AG09309 (cell line): ENCODE measurements around the gene SHC2.

Experiments used
- DNase-seq: peaks from one replicate; pipeline ENCODE4 v3.0.0-alpha.2; 2010; ENCODE audit warnings: low read depth
- H3K4me3 ChIP-seq: 2 replicates; pipeline ENCODE4 v1.5.1; 2011; ENCODE audit warnings: mild to moderate bottlenecking, low read depth, low read length, moderate library complexity; ENCODE audit not compliant: control insufficient read depth
- TF ChIP-seq, protein P1 (sequence below): IDR thresholded peaks from 2 replicates; pipeline ENCODE4 v1.5.1; 2011; ENCODE audit warnings: mild to moderate bottlenecking, low read depth, low read length, inconsistent platforms; ENCODE audit not compliant: insufficient read depth, control insufficient read depth; ENCODE audit errors: missing control alignments

Gene SHC2

GRCh38 chr19:407511-408440 lies 53.1 kb downstream of the SHC2 start:
- H3K4me3 ChIP-seq, result no peak overlapping the region
- TF ChIP-seq, protein P1, sequence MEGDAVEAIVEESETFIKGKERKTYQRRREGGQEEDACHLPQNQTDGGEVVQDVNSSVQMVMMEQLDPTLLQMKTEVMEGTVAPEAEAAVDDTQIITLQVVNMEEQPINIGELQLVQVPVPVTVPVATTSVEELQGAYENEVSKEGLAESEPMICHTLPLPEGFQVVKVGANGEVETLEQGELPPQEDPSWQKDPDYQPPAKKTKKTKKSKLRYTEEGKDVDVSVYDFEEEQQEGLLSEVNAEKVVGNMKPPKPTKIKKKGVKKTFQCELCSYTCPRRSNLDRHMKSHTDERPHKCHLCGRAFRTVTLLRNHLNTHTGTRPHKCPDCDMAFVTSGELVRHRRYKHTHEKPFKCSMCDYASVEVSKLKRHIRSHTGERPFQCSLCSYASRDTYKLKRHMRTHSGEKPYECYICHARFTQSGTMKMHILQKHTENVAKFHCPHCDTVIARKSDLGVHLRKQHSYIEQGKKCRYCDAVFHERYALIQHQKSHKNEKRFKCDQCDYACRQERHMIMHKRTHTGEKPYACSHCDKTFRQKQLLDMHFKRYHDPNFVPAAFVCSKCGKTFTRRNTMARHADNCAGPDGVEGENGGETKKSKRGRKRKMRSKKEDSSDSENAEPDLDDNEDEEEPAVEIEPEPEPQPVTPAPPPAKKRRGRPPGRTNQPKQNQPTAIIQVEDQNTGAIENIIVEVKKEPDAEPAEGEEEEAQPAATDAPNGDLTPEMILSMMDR, result no peak
- no peak for DNase-seq

DNA sequence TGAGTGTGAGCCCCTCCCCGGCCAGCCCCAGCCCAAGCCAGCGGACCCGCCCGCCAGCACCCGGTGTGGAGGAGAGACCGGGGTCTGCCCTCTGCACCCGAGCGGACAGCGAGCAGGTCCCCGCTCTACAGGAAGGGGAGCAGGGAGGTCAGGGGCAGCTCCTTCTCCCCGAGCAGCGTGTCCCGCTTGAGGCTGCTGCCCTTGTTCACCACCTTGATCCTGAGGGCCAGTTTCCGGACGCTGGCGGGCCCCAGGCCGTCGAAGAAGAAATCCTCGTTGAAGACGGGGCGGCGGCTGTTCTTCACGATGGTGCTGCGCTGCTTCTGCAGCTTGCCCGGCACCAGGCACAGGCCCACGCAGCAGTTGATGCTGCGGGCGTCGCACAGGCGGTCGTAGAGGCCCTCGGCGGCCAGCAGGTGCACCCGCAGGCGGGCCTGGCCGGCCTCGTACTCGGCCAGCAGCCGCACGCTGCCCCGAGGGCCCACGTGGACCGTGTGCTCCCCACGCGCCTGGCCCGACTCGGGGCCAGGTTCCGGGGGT lies 53.8 kb downstream of the SHC2 start:
- TF ChIP-seq, protein P1, result no peak
- H3K4me3 ChIP-seq, result no peak overlapping the region
- DNase-seq, result no peak

DNA sequence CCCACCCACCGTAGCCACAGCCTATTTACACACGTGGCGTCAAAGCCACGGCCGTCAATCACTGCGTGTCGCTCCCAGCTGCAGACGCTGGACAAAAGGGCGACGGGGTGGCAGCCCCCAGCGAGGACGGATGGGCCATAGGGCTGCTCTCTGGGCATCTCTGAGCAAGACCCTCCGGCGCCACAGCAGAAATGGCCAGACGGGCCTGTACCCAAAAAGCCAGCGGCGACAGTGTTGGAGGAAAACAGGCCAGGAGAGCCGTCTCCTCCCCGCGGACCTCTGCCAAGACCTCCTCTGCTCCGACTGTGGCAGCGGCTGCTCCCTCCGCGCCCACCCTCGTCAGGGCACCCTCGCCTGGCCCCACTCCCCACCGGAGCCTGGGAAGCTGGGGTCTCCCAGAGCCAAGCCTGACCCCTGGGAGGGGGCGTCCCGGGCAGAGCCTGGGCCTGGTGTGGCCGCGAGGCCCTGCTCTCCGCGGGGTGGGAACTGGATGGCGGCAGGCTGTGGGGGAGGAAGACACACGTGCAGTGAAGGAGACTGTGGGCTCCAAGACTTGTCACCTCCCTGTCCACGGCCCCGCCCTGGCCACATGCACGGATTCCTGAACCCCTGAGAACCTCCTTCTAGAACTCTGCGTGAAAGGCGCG lies 54.6 kb downstream of the SHC2 start:
- no peak for DNase-seq
- no peak overlapping the region for H3K4me3 ChIP-seq

GRCh38 chr19:405121-405965 lies 55.5 kb downstream of the SHC2 start:
- TF ChIP-seq, protein P1, result no peak
- H3K4me3 ChIP-seq, result no peak overlapping the region
- no peak for DNase-seq

More for the DNA sequence above, 54.6 kb downstream of the SHC2 start:
- TF ChIP-seq, protein P1, result no peak

- no peak overlapping the region for H3K4me3 ChIP-seq
- TF ChIP-seq, protein P1, result no peak
- no peak for DNase-seq
Observed at GRCh38 chr19:403221-404027, 57.4 kb downstream of the SHC2 start.

DNA sequence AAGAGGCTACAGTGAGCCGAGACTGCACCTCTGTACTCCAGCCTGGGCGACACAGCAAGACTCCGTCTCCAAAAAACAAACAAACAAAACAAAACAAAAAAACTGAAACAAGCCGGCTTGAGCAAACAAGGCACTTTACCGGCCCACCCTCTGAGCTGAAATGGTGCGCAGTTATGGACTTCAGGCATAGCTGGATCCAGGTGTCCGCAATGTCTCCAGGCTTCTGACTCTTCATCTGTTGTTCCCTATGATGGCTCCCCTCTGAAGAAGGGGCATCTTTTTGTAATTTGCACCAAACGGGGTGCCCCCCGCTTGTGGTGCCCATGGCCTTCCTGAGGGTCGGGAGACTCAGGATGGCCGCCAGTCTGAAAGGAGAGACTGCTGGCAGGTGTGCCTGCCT lies 58.0 kb downstream of the SHC2 start:
- no peak for DNase-seq
- no peak overlapping the region for H3K4me3 ChIP-seq
- TF ChIP-seq, protein P1, result no peak
